CD4-positive, alpha-beta T cell (primary cell): ENCODE results near the gene SIM2. TPM values are rescaled to one million over a fixed set of nuclear protein-coding genes. Genes with fewer than 3 reads are reported as not detected.

Experiments used
- ATAC-seq: fragments of 200-7000 bp; cut with Tn5 transposase; one replicate; pipeline ENCODE4 v1.10.0; 2022; ENCODE audit warnings: mild to moderate bottlenecking; ENCODE audit not compliant: poor library complexity
- CTCF ChIA-PET: fragments of 350-600 bp; sonication (Branson Sonifier 250); formaldehyde crosslinking; loops from one replicate; lab custom pipeline; 2021; ENCODE audit warnings: antibody characterized with exemption, inconsistent platforms; lab: Charles Lee
- POLR2A ChIA-PET: fragments of 350-600 bp; sonication (Branson Sonifier 250); formaldehyde crosslinking; loops from one replicate; lab custom pipeline; 2021; ENCODE audit warnings: antibody characterized with exemption, inconsistent platforms; lab: Charles Lee
- DNase-seq, 14 experiments: peaks; one replicate each; pipeline ENCODE4 v3.0.0-alpha.2; 2013 to 2020; ENCODE audit warnings: mixed read lengths in 2 of 14
- H3K27ac ChIP-seq, 2 donors: one replicate each; pipeline versions ENCODE4 v1.5.1 to v1.7.0; 2013; ENCODE audit warnings: low read length in 2 of 2, low read depth in 1 of 2, mild to moderate bottlenecking in 1 of 2
- H3K27me3 ChIP-seq, 2 experiments: 1 replicate in 1 of 2; 2 replicates in 1 of 2; pipeline versions ENCODE4 v1.6.1 to v1.7.0; 2013; ENCODE audit warnings: low read length in 2 of 2, control low read depth in 1 of 2, mild to moderate bottlenecking in 1 of 2, moderate library complexity in 1 of 2; ENCODE audit not compliant: insufficient read depth in 2 of 2, control insufficient read depth in 1 of 2
- H3K36me3 ChIP-seq: one replicate; pipeline ENCODE4 v1.6.1; 2013; ENCODE audit warnings: low read length, control low read depth; ENCODE audit not compliant: insufficient read depth
- H3K4me1 ChIP-seq: one replicate; pipeline ENCODE4 v1.6.1; 2013; ENCODE audit warnings: low read length, control low read depth; ENCODE audit not compliant: insufficient read depth
- H3K4me3 ChIP-seq: one replicate; pipeline ENCODE4 v1.5.1; 2013; ENCODE audit warnings: mild to moderate bottlenecking, low read length, moderate library complexity
- H3K9me3 ChIP-seq, 2 experiments: 1 replicate in 1 of 2; 2 replicates in 1 of 2; pipeline versions ENCODE4 v1.6.1 to v1.7.0; 2013; ENCODE audit warnings: low read length in 2 of 2, mild to moderate bottlenecking in 2 of 2, control low read depth in 1 of 2, moderate library complexity in 1 of 2; ENCODE audit not compliant: control insufficient read depth in 1 of 2, insufficient read depth in 1 of 2
- H3K27ac Mint-ChIP-seq: one replicate; pipeline ENCODE4 v1.8.0; 2020; ENCODE audit warnings: mixed read lengths
- H3K27me3 Mint-ChIP-seq: one replicate; pipeline ENCODE4 v1.8.0; 2021; ENCODE audit warnings: mixed read lengths
- H3K36me3 Mint-ChIP-seq: one replicate; pipeline ENCODE4 v1.8.0; 2021; ENCODE audit warnings: low read depth, mixed read lengths
- H3K4me1 Mint-ChIP-seq: one replicate; pipeline ENCODE4 v1.8.0; 2021; ENCODE audit warnings: low read depth, mixed read lengths
- H3K4me3 Mint-ChIP-seq: one replicate; pipeline ENCODE4 v1.8.0; 2020; ENCODE audit warnings: mild to moderate bottlenecking, mixed read lengths
- H3K9me3 Mint-ChIP-seq: one replicate; pipeline ENCODE4 v1.8.0; 2020; ENCODE audit warnings: mixed read lengths
- intact Hi-C, 2 experiments: fragments of 100-400 bp; cut with DNase I in 1 of 2; cut with micrococcal nuclease in 1 of 2; formaldehyde crosslinking; loops; one replicate each; pipeline versions ENCODE4 v1.15.1 to v1.9.0; 2023 to 2025; cut with DNase I, micrococcal nuclease
- total RNA-seq, 174 experiments: library from RNA in 2 of 174; stranded (reverse) in 2 of 174; gene quantifications; one replicate each; pipeline ENCODE4 v1.2.3 and lab custom pipeline; 2021 to 2026
- TF ChIP-seq, protein P1 (sequence below): fragments of 200-600 bp; IDR thresholded peaks from one replicate; pipeline ENCODE4 v1.8.0; 2022; ENCODE audit warnings: antibody characterized with exemption, mild to moderate bottlenecking

Gene SIM2
- total RNA-seq, 2 experiments from 2014 or later = not detected

- Mint-ChIP-seq H3K4me1 (no peaks in the 10 kb centered on the region), H3K27ac (no peak overlapping the region), H3K9me3 (peaks cover 3% of the 10 kb centered on the region), H3K36me3 (no peaks in the 10 kb centered on the region), H3K27me3 (peaks cover 38% of the 10 kb centered on the region), H3K4me3 (no peak overlapping the region)
- POLR2A ChIA-PET = no interaction called here
- ATAC-seq (no peak), DNase-seq (no peak)
- Histone ChIP-seq H3K36me3 (no peaks in the 10 kb centered on the region), H3K4me3 (no peak overlapping the region), H3K9me3 (peaks cover 0 to 16% of the 10 kb centered on the region in 2 experiments), H3K27me3 (peaks cover 0 to 10% of the 10 kb centered on the region in 2 experiments), H3K4me1 (no peaks in the 10 kb centered on the region), H3K27ac (no peak overlapping the region)
- intact Hi-C loops = no loop called here
- TF ChIP-seq, protein P1, sequence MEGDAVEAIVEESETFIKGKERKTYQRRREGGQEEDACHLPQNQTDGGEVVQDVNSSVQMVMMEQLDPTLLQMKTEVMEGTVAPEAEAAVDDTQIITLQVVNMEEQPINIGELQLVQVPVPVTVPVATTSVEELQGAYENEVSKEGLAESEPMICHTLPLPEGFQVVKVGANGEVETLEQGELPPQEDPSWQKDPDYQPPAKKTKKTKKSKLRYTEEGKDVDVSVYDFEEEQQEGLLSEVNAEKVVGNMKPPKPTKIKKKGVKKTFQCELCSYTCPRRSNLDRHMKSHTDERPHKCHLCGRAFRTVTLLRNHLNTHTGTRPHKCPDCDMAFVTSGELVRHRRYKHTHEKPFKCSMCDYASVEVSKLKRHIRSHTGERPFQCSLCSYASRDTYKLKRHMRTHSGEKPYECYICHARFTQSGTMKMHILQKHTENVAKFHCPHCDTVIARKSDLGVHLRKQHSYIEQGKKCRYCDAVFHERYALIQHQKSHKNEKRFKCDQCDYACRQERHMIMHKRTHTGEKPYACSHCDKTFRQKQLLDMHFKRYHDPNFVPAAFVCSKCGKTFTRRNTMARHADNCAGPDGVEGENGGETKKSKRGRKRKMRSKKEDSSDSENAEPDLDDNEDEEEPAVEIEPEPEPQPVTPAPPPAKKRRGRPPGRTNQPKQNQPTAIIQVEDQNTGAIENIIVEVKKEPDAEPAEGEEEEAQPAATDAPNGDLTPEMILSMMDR = no peak
- CTCF ChIA-PET = no interaction called here
These were observed 33.3 kb downstream of the SIM2 start for GRCh38 chr21:36732217-36732616.

GRCh38 chr21:36732761-36733160 lies 33.8 kb downstream of the SIM2 start:
- CTCF ChIA-PET = no interaction called here
- no peak for DNase-seq

GRCh38 chr21:36733857-36734256 lies 34.9 kb downstream of the SIM2 start:
- CTCF ChIA-PET = no interaction called here
- ATAC-seq (no peak), DNase-seq (no peak)
- POLR2A ChIA-PET = no interaction called here
- H3K27ac ChIP-seq = no peak overlapping the region
- no peaks in the 10 kb centered on the region for H3K4me1 ChIP-seq
- peaks cover 0 to 15% of the 10 kb centered on the region in 2 experiments for H3K27me3 ChIP-seq
- intact Hi-C loops = no loop called here
- Mint-ChIP-seq H3K4me1 (no peaks in the 10 kb centered on the region), H3K36me3 (no peaks in the 10 kb centered on the region), H3K9me3 (peaks cover 3% of the 10 kb centered on the region), H3K4me3 (no peak overlapping the region), H3K27ac (no peak overlapping the region), H3K27me3 (peaks cover 37% of the 10 kb centered on the region)
- TF ChIP-seq, protein P1 = no peak
- peaks cover 0 to 16% of the 10 kb centered on the region in 2 experiments for H3K9me3 ChIP-seq
- H3K4me3 ChIP-seq = no peak overlapping the region
- no peaks in the 10 kb centered on the region for H3K36me3 ChIP-seq

More at GRCh38 chr21:36732761-36733160, 33.8 kb downstream of the SIM2 start:
- Histone ChIP-seq H3K4me1 (no peaks in the 10 kb centered on the region), H3K9me3 (peaks cover 0 to 16% of the 10 kb centered on the region in 2 experiments), H3K4me3 (no peak overlapping the region), H3K27me3 (peaks cover 0 to 10% of the 10 kb centered on the region in 2 experiments), H3K36me3 (no peaks in the 10 kb centered on the region), H3K27ac (no peak overlapping the region)
- TF ChIP-seq, protein P1 = no peak
- Mint-ChIP-seq H3K4me3 (no peak overlapping the region), H3K27me3 (peaks cover 36% of the 10 kb centered on the region), H3K9me3 (peaks cover 3% of the 10 kb centered on the region), H3K27ac (no peak overlapping the region), H3K36me3 (no peaks in the 10 kb centered on the region), H3K4me1 (no peaks in the 10 kb centered on the region)
- no peak for ATAC-seq
- POLR2A ChIA-PET = no interaction called here
- intact Hi-C loops = no loop called here
